ENCODE results near the gene RECQL5. TPM values are rescaled to one million over a fixed set of nuclear protein-coding genes. Genes with fewer than 3 reads are reported as not detected.
"Not testable (repeated sequence)": the region's sequence is repeated elsewhere in the genome, so short reads cannot be mapped to it uniquely, and the experiment has no call there.

The RECQL5 gene
- total RNA-seq, 1 donor: 7.8 TPM

- Histone ChIP-seq H3K4me3 (ENCODE audit: low read length) (no peak overlapping the region), H3K4me1 (ENCODE audit: insufficient read depth, low read length) (peaks cover 10% of the 10 kb centered on the region), H3K27me3 (ENCODE audit: insufficient read depth, low read length) (no peaks in the 10 kb centered on the region), H3K9me3 (ENCODE audit: low read depth, low read length) (no peaks in the 10 kb centered on the region)
Measured at GRCh38 chr17:75594499-75595283, 72.3 kb downstream of the RECQL5 start.

GRCh38 chr17:75593430-75593829 is 73.5 kb downstream of the RECQL5 start:
- not testable (repeated sequence) for H3K4me3 ChIP-seq (ENCODE audit: low read length); H3K27me3 ChIP-seq (ENCODE audit: insufficient read depth, low read length)
- peaks cover 13% of the 10 kb centered on the region for H3K4me1 ChIP-seq (ENCODE audit: insufficient read depth, low read length)

GRCh38 chr17:75592348-75593020 is 74.5 kb downstream of the RECQL5 start:
- Histone ChIP-seq H3K4me1 (ENCODE audit: insufficient read depth, low read length) (peaks cover 18% of the 10 kb centered on the region), H3K27me3 (ENCODE audit: insufficient read depth, low read length) (no peaks in the 10 kb centered on the region), H3K4me3 (ENCODE audit: low read length) (no peak overlapping the region), H3K9me3 (ENCODE audit: low read depth, low read length) (no peaks in the 10 kb centered on the region)

More at GRCh38 chr17:75593430-75593829, 73.5 kb downstream of the RECQL5 start:
- H3K9me3 ChIP-seq (ENCODE audit: low read depth, low read length): not testable (repeated sequence)

GRCh38 chr17:75591722-75592302 is 75.1 kb downstream of the RECQL5 start:
- Histone ChIP-seq H3K4me3 (ENCODE audit: low read length) (no peak overlapping the region), H3K9me3 (ENCODE audit: low read depth, low read length) (no peaks in the 10 kb centered on the region), H3K4me1 (ENCODE audit: insufficient read depth, low read length) (peaks cover 20% of the 10 kb centered on the region), H3K27me3 (ENCODE audit: insufficient read depth, low read length) (no peaks in the 10 kb centered on the region)

GRCh38 chr17:75590849-75591721 is 75.9 kb downstream of the RECQL5 start:
- Histone ChIP-seq H3K9me3 (ENCODE audit: low read depth, low read length) (no peaks in the 10 kb centered on the region), H3K27me3 (ENCODE audit: insufficient read depth, low read length) (no peaks in the 10 kb centered on the region), H3K4me3 (ENCODE audit: low read length) (no peak overlapping the region), H3K4me1 (ENCODE audit: insufficient read depth, low read length) (peaks cover 20% of the 10 kb centered on the region)

GRCh38 chr17:75590314-75590761 is 76.6 kb downstream of the RECQL5 start:
- Histone ChIP-seq H3K27me3 (ENCODE audit: insufficient read depth, low read length) (no peaks in the 10 kb centered on the region), H3K4me3 (ENCODE audit: low read length) (no peak overlapping the region), H3K4me1 (ENCODE audit: insufficient read depth, low read length) (peaks cover 20% of the 10 kb centered on the region), H3K9me3 (ENCODE audit: low read depth, low read length) (no peaks in the 10 kb centered on the region)

- Histone ChIP-seq H3K9me3 (ENCODE audit: low read depth, low read length) (no peaks in the 10 kb centered on the region), H3K4me1 (ENCODE audit: insufficient read depth, low read length) (peaks cover 20% of the 10 kb centered on the region), H3K27me3 (ENCODE audit: insufficient read depth, low read length) (no peaks in the 10 kb centered on the region), H3K4me3 (ENCODE audit: low read length) (no peak overlapping the region)
Measured at GRCh38 chr17:75589919-75590303, 77.0 kb downstream of the RECQL5 start.

GRCh38 chr17:75589012-75589918 is 77.7 kb downstream of the RECQL5 start:
- H3K4me1 ChIP-seq (ENCODE audit: insufficient read depth, low read length): peaks cover 20% of the 10 kb centered on the region
- no peaks in the 10 kb centered on the region for H3K27me3 ChIP-seq (ENCODE audit: insufficient read depth, low read length)
- peak overlapping the region; percentile 63 for H3K4me3 ChIP-seq (ENCODE audit: low read length)
- no peaks in the 10 kb centered on the region for H3K9me3 ChIP-seq (ENCODE audit: low read depth, low read length)

GRCh38 chr17:75588596-75589011 is 78.3 kb downstream of the RECQL5 start:
- no peaks in the 10 kb centered on the region for H3K9me3 ChIP-seq (ENCODE audit: low read depth, low read length)
- H3K27me3 ChIP-seq (ENCODE audit: insufficient read depth, low read length): no peaks in the 10 kb centered on the region
- H3K4me3 ChIP-seq (ENCODE audit: low read length): peak overlapping the region; percentile 63
- peaks cover 20% of the 10 kb centered on the region for H3K4me1 ChIP-seq (ENCODE audit: insufficient read depth, low read length)

- H3K4me1 ChIP-seq (ENCODE audit: insufficient read depth, low read length): peaks cover 20% of the 10 kb centered on the region
- H3K27me3 ChIP-seq (ENCODE audit: insufficient read depth, low read length): no peaks in the 10 kb centered on the region
- H3K9me3 ChIP-seq (ENCODE audit: low read depth, low read length): no peaks in the 10 kb centered on the region
- peak within 1 kb of the TSS; percentile 63 for H3K4me3 ChIP-seq (ENCODE audit: low read length)
Measured at GRCh38 chr17:75587675-75588595, 79.0 kb downstream of the RECQL5 start, which contains the start of gene MYO15B. TSS of gene MYO15B (plus strand) at chr17:75587800. CDS start at chr17:75588058, 258 bp downstream.

- H3K9me3 ChIP-seq (ENCODE audit: low read depth, low read length): no peaks in the 10 kb centered on the region
- no peak overlapping the region for H3K4me3 ChIP-seq (ENCODE audit: low read length)
- no peaks in the 10 kb centered on the region for H3K27me3 ChIP-seq (ENCODE audit: insufficient read depth, low read length)
- H3K4me1 ChIP-seq (ENCODE audit: insufficient read depth, low read length): peaks cover 12% of the 10 kb centered on the region
Measured at GRCh38 chr17:75584849-75585175, 82.1 kb downstream of the RECQL5 start.

- H3K4me3 ChIP-seq (ENCODE audit: low read length); H3K27me3 ChIP-seq (ENCODE audit: insufficient read depth, low read length); H3K4me1 ChIP-seq (ENCODE audit: insufficient read depth, low read length); H3K9me3 ChIP-seq (ENCODE audit: low read depth, low read length): not testable (repeated sequence)
Measured at GRCh38 chr17:75583197-75583596, 83.8 kb downstream of the RECQL5 start.

GRCh38 chr17:75581121-75581725 is 85.7 kb downstream of the RECQL5 start:
- peak overlapping the region; percentile 16 for H3K4me3 ChIP-seq (ENCODE audit: low read length)
- not testable (repeated sequence) for H3K4me1 ChIP-seq (ENCODE audit: insufficient read depth, low read length); H3K9me3 ChIP-seq (ENCODE audit: low read depth, low read length); H3K27me3 ChIP-seq (ENCODE audit: insufficient read depth, low read length)

All from mononuclear cell (primary cell).